Measurements from ENCODE around the gene RAB6D.

DNA sequence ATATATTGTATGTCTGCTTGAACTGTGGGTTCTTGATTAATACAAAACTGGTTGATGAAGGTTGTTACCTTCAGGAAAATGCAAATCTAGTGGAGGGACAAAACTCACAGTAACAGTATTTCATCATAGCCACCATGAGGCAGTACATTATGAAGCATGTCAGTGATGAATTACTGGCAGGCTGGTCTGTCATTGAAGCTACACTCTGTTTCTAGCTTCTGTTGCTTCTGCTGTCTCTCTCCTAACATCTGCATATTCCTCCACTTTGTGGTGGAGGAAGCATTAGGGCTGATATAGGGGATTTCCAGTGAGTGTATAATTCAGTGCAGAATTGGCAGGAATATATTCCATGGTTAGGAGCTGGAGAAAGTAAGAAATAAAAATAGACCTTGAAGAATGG lies 44.2 kb upstream of the RAB6D start:
- TF ChIP-seq, protein P1, sequence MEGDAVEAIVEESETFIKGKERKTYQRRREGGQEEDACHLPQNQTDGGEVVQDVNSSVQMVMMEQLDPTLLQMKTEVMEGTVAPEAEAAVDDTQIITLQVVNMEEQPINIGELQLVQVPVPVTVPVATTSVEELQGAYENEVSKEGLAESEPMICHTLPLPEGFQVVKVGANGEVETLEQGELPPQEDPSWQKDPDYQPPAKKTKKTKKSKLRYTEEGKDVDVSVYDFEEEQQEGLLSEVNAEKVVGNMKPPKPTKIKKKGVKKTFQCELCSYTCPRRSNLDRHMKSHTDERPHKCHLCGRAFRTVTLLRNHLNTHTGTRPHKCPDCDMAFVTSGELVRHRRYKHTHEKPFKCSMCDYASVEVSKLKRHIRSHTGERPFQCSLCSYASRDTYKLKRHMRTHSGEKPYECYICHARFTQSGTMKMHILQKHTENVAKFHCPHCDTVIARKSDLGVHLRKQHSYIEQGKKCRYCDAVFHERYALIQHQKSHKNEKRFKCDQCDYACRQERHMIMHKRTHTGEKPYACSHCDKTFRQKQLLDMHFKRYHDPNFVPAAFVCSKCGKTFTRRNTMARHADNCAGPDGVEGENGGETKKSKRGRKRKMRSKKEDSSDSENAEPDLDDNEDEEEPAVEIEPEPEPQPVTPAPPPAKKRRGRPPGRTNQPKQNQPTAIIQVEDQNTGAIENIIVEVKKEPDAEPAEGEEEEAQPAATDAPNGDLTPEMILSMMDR (IDR thresholded peaks at IDR 0.05; ENCODE audit: poor library complexity) = no peak
- TF ChIP-seq EZH2 (IDR thresholded peaks at IDR 0.05; ENCODE audit: borderline replicate concordance) = no peak
- TF ChIP-seq EZH2phosphoT487 (IDR thresholded peaks at IDR 0.05; ENCODE audit: low read depth, severe bottlenecking, unreplicated experiment) = no peak
